Stimulated activated naive CD8-positive, alpha-beta T cell treated with anti-CD3 and anti-CD28 coated beads, Interleukin-15, amount 100 ng/mL, for 72 hours (primary cell): Measurements from ENCODE around the gene CDK15.

Experiments
- ATAC-seq: fragments of 150-1000 bp; cut with Tn5 transposase; 2 replicates; pipeline ENCODE4 v1.10.0; 2021; ENCODE audit warnings: mild to moderate bottlenecking, moderate library complexity
- DNase-seq, 2 donors: peaks; one replicate each; pipeline ENCODE4 v3.0.0; 2021 to 2022
- H3K27ac Mint-ChIP-seq, 2 donors: one replicate each; pipeline ENCODE4 v1.8.0; 2022; ENCODE audit warnings: mild to moderate bottlenecking in 2 of 2, mixed read lengths in 2 of 2, moderate library complexity in 2 of 2
- H3K27me3 Mint-ChIP-seq: one replicate; pipeline ENCODE4 v1.8.0; 2022; ENCODE audit warnings: mixed read lengths
- H3K4me1 Mint-ChIP-seq: one replicate; pipeline ENCODE4 v1.8.0; 2022; ENCODE audit warnings: mild to moderate bottlenecking, mixed read lengths
- H3K4me3 Mint-ChIP-seq, 2 donors: one replicate each; pipeline ENCODE4 v1.8.0; 2022; ENCODE audit warnings: mild to moderate bottlenecking in 2 of 2, mixed read lengths in 2 of 2, moderate library complexity in 1 of 2
- H3K9me3 Mint-ChIP-seq, 2 donors: one replicate each; pipeline ENCODE4 v1.8.0; 2022; ENCODE audit warnings: mixed read lengths in 2 of 2

The CDK15 gene

GRCh38 chr2:201919308-201919634, 112.9 kb downstream of the CDK15 start:
- ATAC-seq (no peak), DNase-seq (no peak)
- Mint-ChIP-seq H3K4me3 (no peak overlapping the region), H3K4me1 (no peaks in the 10 kb centered on the region), H3K27me3 (no peaks in the 10 kb centered on the region), H3K27ac (no peak overlapping the region), H3K9me3 (peaks cover 0 to 5% of the 10 kb centered on the region in 2 donors)

- no peak overlapping the region for H3K27ac Mint-ChIP-seq
- DNase-seq (no peak), ATAC-seq (no peak)
- no peaks in the 10 kb centered on the region for H3K4me1 Mint-ChIP-seq
- H3K27me3 Mint-ChIP-seq: peaks cover 6% of the 10 kb centered on the region
- H3K4me3 Mint-ChIP-seq: no peak overlapping the region
- H3K9me3 Mint-ChIP-seq: peaks cover 0 to 5% of the 10 kb centered on the region in 2 donors
Measured at GRCh38 chr2:201923436-201924328, 117.3 kb downstream of the CDK15 start.

- no peak for DNase-seq
- Mint-ChIP-seq H3K27me3 (peaks cover 6% of the 10 kb centered on the region), H3K4me3 (no peak overlapping the region), H3K4me1 (no peaks in the 10 kb centered on the region), H3K9me3 (peaks cover 0 to 5% of the 10 kb centered on the region in 2 donors), H3K27ac (no peak overlapping the region)
- no peak for ATAC-seq
Measured at GRCh38 chr2:201924453-201924852, 118.1 kb downstream of the CDK15 start.

- H3K27ac Mint-ChIP-seq: no peak overlapping the region
- H3K4me1 Mint-ChIP-seq: no peaks in the 10 kb centered on the region
- no peak overlapping the region for H3K4me3 Mint-ChIP-seq
- ATAC-seq: no peak
- H3K27me3 Mint-ChIP-seq: peaks cover 6% of the 10 kb centered on the region
- H3K9me3 Mint-ChIP-seq: peaks cover 0 to 5% of the 10 kb centered on the region in 2 donors
- no peak for DNase-seq
Measured at GRCh38 chr2:201925056-201925455, 118.7 kb downstream of the CDK15 start.

GRCh38 chr2:201926067-201926466, 119.7 kb downstream of the CDK15 start:
- peaks cover 0 to 5% of the 10 kb centered on the region in 2 donors for H3K9me3 Mint-ChIP-seq
- no peak overlapping the region for H3K27ac Mint-ChIP-seq
- H3K4me3 Mint-ChIP-seq: no peak overlapping the region
- peaks cover 13% of the 10 kb centered on the region for H3K27me3 Mint-ChIP-seq
- DNase-seq (no peak), ATAC-seq (no peak)
- no peaks in the 10 kb centered on the region for H3K4me1 Mint-ChIP-seq

- Mint-ChIP-seq H3K4me1 (no peaks in the 10 kb centered on the region), H3K27me3 (peaks cover 35% of the 10 kb centered on the region), H3K4me3 (no peak overlapping the region), H3K27ac (no peak overlapping the region), H3K9me3 (no peaks in the 10 kb centered on the region)
- DNase-seq (no peak), ATAC-seq (no peak)
Measured at GRCh38 chr2:201928363-201928762, 122.0 kb downstream of the CDK15 start.

GRCh38 chr2:201929281-201930026, 123.1 kb downstream of the CDK15 start:
- ATAC-seq: no peak
- Mint-ChIP-seq H3K27ac (no peak overlapping the region), H3K9me3 (no peaks in the 10 kb centered on the region), H3K4me3 (no peak overlapping the region), H3K27me3 (peaks cover 41% of the 10 kb centered on the region), H3K4me1 (no peaks in the 10 kb centered on the region)
- no peak for DNase-seq

- ATAC-seq (no peak), DNase-seq (no peak)
- H3K4me1 Mint-ChIP-seq: no peaks in the 10 kb centered on the region
- H3K27me3 Mint-ChIP-seq: peaks cover 35% of the 10 kb centered on the region
- peaks cover 0 to 2% of the 10 kb centered on the region in 2 donors for H3K9me3 Mint-ChIP-seq
- no peak overlapping the region for H3K27ac Mint-ChIP-seq
- H3K4me3 Mint-ChIP-seq: no peak overlapping the region
Measured at GRCh38 chr2:201930043-201930442, 123.7 kb downstream of the CDK15 start.

GRCh38 chr2:201930831-201931230, 124.5 kb downstream of the CDK15 start:
- ATAC-seq (no peak), DNase-seq (no peak)
- Mint-ChIP-seq H3K4me1 (no peaks in the 10 kb centered on the region), H3K4me3 (no peak overlapping the region), H3K9me3 (peaks cover 0 to 10% of the 10 kb centered on the region in 2 donors), H3K27ac (no peak overlapping the region), H3K27me3 (peaks cover 42% of the 10 kb centered on the region)

- H3K27ac Mint-ChIP-seq: no peak overlapping the region
- no peak for DNase-seq
- H3K4me1 Mint-ChIP-seq: no peaks in the 10 kb centered on the region
- ATAC-seq: no peak
- no peak overlapping the region for H3K4me3 Mint-ChIP-seq
- peaks cover 44% of the 10 kb centered on the region for H3K27me3 Mint-ChIP-seq
- peaks cover 0 to 10% of the 10 kb centered on the region in 2 donors for H3K9me3 Mint-ChIP-seq
Measured at GRCh38 chr2:201931475-201931874, 125.1 kb downstream of the CDK15 start.

- DNase-seq: no peak
- Mint-ChIP-seq H3K4me1 (no peaks in the 10 kb centered on the region), H3K27me3 (peaks cover 44% of the 10 kb centered on the region), H3K27ac (no peak overlapping the region), H3K4me3 (no peak overlapping the region), H3K9me3 (peaks cover 0 to 10% of the 10 kb centered on the region in 2 donors)
- no peak for ATAC-seq
Measured at GRCh38 chr2:201931951-201932350, 125.6 kb downstream of the CDK15 start.

GRCh38 chr2:201932511-201932910, 126.2 kb downstream of the CDK15 start:
- ATAC-seq (no peak), DNase-seq (no peak)
- H3K4me1 Mint-ChIP-seq: no peaks in the 10 kb centered on the region
- peaks cover 50% of the 10 kb centered on the region for H3K27me3 Mint-ChIP-seq
- H3K27ac Mint-ChIP-seq: no peak overlapping the region
- no peak overlapping the region for H3K4me3 Mint-ChIP-seq
- H3K9me3 Mint-ChIP-seq: peaks cover 0 to 10% of the 10 kb centered on the region in 2 donors

GRCh38 chr2:201933792-201934237, 127.5 kb downstream of the CDK15 start:
- H3K27me3 Mint-ChIP-seq: peaks cover 57% of the 10 kb centered on the region
- peaks cover 0 to 10% of the 10 kb centered on the region in 2 donors for H3K9me3 Mint-ChIP-seq
- H3K27ac Mint-ChIP-seq: no peak overlapping the region
- no peak for ATAC-seq
- no peak overlapping the region for H3K4me3 Mint-ChIP-seq
- no peaks in the 10 kb centered on the region for H3K4me1 Mint-ChIP-seq
- no peak for DNase-seq

GRCh38 chr2:201936817-201937216, 130.5 kb downstream of the CDK15 start:
- Mint-ChIP-seq H3K9me3 (peaks cover 0 to 10% of the 10 kb centered on the region in 2 donors), H3K27ac (no peak overlapping the region), H3K4me1 (no peaks in the 10 kb centered on the region), H3K27me3 (peaks cover 44% of the 10 kb centered on the region), H3K4me3 (no peak overlapping the region)
- ATAC-seq (no peak), DNase-seq (no peak)

- Mint-ChIP-seq H3K4me3 (no peak overlapping the region), H3K27me3 (peaks cover 39% of the 10 kb centered on the region), H3K9me3 (peaks cover 0 to 10% of the 10 kb centered on the region in 2 donors), H3K27ac (no peak overlapping the region), H3K4me1 (no peaks in the 10 kb centered on the region)
- ATAC-seq (no peak), DNase-seq (no peak)
Measured at GRCh38 chr2:201937343-201937742, 131.0 kb downstream of the CDK15 start.

- ATAC-seq (no peak), DNase-seq (no peak)
- Mint-ChIP-seq H3K9me3 (peaks cover 0 to 10% of the 10 kb centered on the region in 2 donors), H3K4me1 (no peaks in the 10 kb centered on the region), H3K27me3 (peaks cover 29% of the 10 kb centered on the region), H3K4me3 (no peak overlapping the region), H3K27ac (peak overlapping the region in 1 of 2 donors; percentile 47)
Measured at GRCh38 chr2:201938156-201938775, 131.9 kb downstream of the CDK15 start.
